SU-DHL-6 (cell line): ENCODE results near the gene AP5B1.

Source experiments
- H2AFZ ChIP-seq: fragments of 200-600 bp; sonication (generic); 2 replicates; pipeline ENCODE4 v1.6.1; 2014; ENCODE audit warnings: low read depth, mild to moderate bottlenecking, moderate library complexity, mixed read lengths, antibody characterized with exemption, low read length; ENCODE audit not compliant: severe bottlenecking
- H3F3A ChIP-seq: fragments of 200-600 bp; shearing (Covaris generic); 2 replicates; pipeline ENCODE4 v1.6.0; 2016; ENCODE audit warnings: antibody characterized with exemption, mild to moderate bottlenecking; ENCODE audit not compliant: insufficient read depth
- H3K27ac ChIP-seq: fragments of 200-600 bp; sonication (generic); 2 replicates; pipeline ENCODE4 v1.5.1; 2016; ENCODE audit warnings: low read depth, mild to moderate bottlenecking, low read length, moderate library complexity, mixed read lengths
- H3K27me3 ChIP-seq: fragments of 200-600 bp; sonication (generic), shearing (Covaris generic); 2 replicates; pipeline ENCODE4 v1.6.0; 2014; ENCODE audit warnings: mild to moderate bottlenecking, low read length
- H3K36me3 ChIP-seq: fragments of 200-600 bp; sonication (generic); 2 replicates; pipeline ENCODE4 v1.6.1; 2014; ENCODE audit warnings: mild to moderate bottlenecking, low read length, mixed read lengths
- H3K4me2 ChIP-seq: fragments of 300-600, 200-600 bp; shearing (Covaris generic), sonication (generic); 2 replicates; pipeline ENCODE4 v1.6.0; 2014; ENCODE audit warnings: low read length, low read depth, mild to moderate bottlenecking; ENCODE audit not compliant: poor library complexity, severe bottlenecking
- H3K4me3 ChIP-seq: fragments of 200-600 bp; sonication (generic); 2 replicates; pipeline ENCODE4 v1.5.1; 2014; ENCODE audit warnings: antibody characterized with exemption, low read length, mild to moderate bottlenecking, mixed read lengths; ENCODE audit not compliant: insufficient read depth, poor library complexity, severe bottlenecking
- H3K79me2 ChIP-seq: fragments of 200-600 bp; sonication (generic); 2 replicates; pipeline ENCODE4 v1.6.1; 2014; ENCODE audit warnings: mild to moderate bottlenecking, low read length, moderate library complexity; ENCODE audit not compliant: insufficient read depth
- H3K9ac ChIP-seq: fragments of 200-600 bp; sonication (generic); 2 replicates; pipeline ENCODE4 v1.7.0; 2014; ENCODE audit warnings: mild to moderate bottlenecking, low read length
- H3K9me2 ChIP-seq: fragments of 200-600 bp; sonication (generic); replicated peaks from 2 replicates; pipeline ENCODE4 v1.6.1; 2014; ENCODE audit warnings: low read length; ENCODE audit not compliant: insufficient read depth
- H3K9me3 ChIP-seq: fragments of 200-600 bp; sonication (generic); 2 replicates; pipeline ENCODE4 v1.6.1; 2014; ENCODE audit warnings: low read length, mixed read lengths; ENCODE audit not compliant: insufficient read depth
- H4K20me1 ChIP-seq: fragments of 200-600 bp; sonication (generic); 2 replicates; pipeline ENCODE4 v1.6.1; 2014; ENCODE audit warnings: low read depth, mild to moderate bottlenecking, antibody characterized with exemption, low read length, moderate library complexity, mixed read lengths
- EZH2phosphoT487 ChIP-seq: fragments of 200-600 bp; sonication (generic), shearing (Covaris generic); conservative IDR thresholded peaks from 2 replicates; pipeline ENCODE4 v1.6.1; 2018; ENCODE audit warnings: mild to moderate bottlenecking, antibody characterized with exemption, low read length, moderate library complexity, mixed read lengths
- TF ChIP-seq, protein P1 (sequence below): fragments of 200-600 bp; sonication (generic); IDR thresholded peaks from one replicate; pipeline ENCODE4 v1.5.1; 2017; ENCODE audit warnings: antibody characterized with exemption, mild to moderate bottlenecking, low read length, moderate library complexity; ENCODE audit not compliant: insufficient read depth, poor library complexity, severe bottlenecking

Gene AP5B1

DNA sequence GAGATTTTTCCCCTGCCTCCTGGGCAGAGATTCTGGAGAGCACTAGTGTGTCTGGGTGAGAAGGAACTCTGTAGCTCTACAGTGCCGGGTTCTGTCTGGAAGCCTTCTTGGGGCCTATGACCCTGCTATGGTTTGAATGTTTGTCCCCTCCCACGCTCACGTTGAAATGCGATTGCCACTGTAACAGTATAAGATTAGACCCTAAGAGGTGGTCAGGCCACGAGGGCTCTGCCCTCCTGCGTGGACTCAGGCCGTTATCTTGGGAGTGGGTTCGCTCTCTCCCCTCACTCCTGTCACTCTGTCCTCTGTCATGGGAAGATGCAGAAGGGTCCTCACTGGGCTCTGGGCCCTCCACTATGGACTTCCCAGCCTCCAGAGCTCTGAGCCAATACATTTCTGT is 3.5 kb downstream of the AP5B1 start:
- Histone ChIP-seq H3K79me2 (peaks cover 8% of the 10 kb centered on the region; the same call in 1 of the 2 replicates), H3K9me3 (no peaks in the 10 kb centered on the region), H2AFZ (no peak overlapping the region), H3K4me3 (no peak overlapping the region), H4K20me1 (no peaks in the 10 kb centered on the region), H3K9ac (no peak overlapping the region), H3K9me2 (no peaks in the 10 kb centered on the region), H3F3A (0 out of 2 replicates have a peak, but pooled peaks cover 5% of the 10 kb centered on the region), H3K27ac (no peak overlapping the region), H3K4me2 (no peak overlapping the region), H3K36me3 (no peaks in the 10 kb centered on the region), H3K27me3 (no peaks in the 10 kb centered on the region)
- TF ChIP-seq, protein P1, sequence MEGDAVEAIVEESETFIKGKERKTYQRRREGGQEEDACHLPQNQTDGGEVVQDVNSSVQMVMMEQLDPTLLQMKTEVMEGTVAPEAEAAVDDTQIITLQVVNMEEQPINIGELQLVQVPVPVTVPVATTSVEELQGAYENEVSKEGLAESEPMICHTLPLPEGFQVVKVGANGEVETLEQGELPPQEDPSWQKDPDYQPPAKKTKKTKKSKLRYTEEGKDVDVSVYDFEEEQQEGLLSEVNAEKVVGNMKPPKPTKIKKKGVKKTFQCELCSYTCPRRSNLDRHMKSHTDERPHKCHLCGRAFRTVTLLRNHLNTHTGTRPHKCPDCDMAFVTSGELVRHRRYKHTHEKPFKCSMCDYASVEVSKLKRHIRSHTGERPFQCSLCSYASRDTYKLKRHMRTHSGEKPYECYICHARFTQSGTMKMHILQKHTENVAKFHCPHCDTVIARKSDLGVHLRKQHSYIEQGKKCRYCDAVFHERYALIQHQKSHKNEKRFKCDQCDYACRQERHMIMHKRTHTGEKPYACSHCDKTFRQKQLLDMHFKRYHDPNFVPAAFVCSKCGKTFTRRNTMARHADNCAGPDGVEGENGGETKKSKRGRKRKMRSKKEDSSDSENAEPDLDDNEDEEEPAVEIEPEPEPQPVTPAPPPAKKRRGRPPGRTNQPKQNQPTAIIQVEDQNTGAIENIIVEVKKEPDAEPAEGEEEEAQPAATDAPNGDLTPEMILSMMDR, result no peak
- TF ChIP-seq EZH2phosphoT487, result no peak

DNA sequence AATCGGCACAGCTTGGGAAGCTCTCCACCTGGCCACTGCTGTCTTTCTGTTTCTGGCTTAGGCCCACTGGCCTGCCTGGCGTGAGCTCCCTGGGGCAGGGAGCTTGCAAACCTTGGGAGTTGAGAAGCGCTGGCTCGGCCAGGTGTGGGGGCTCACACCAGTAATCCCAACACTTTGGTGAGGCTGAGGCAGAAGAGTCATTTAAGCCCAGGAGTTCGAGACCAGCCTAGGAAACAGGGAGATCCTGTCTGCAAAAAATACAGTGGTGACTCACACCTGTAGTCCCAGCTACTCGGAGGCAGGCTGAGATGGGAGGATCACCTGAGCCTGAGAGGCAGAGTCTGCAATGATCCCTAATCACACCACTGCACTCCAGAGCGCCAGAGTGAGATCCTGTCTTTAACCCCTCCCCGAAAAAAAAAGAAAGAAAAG is 4.0 kb downstream of the AP5B1 start:
- Histone ChIP-seq H3K4me3 (no peak overlapping the region), H3K9me3 (no peaks in the 10 kb centered on the region), H4K20me1 (no peaks in the 10 kb centered on the region), H3K36me3 (no peaks in the 10 kb centered on the region), H3K9me2 (no peaks in the 10 kb centered on the region), H3F3A (0 out of 2 replicates have a peak, but pooled peaks cover 5% of the 10 kb centered on the region), H3K9ac (no peak overlapping the region), H3K4me2 (no peak overlapping the region), H2AFZ (no peak overlapping the region), H3K79me2 (peaks cover 8% of the 10 kb centered on the region; the same call in 1 of the 2 replicates), H3K27ac (no peak overlapping the region), H3K27me3 (no peaks in the 10 kb centered on the region)
- no peak for TF ChIP-seq EZH2phosphoT487
- TF ChIP-seq, protein P1, result no peak

DNA sequence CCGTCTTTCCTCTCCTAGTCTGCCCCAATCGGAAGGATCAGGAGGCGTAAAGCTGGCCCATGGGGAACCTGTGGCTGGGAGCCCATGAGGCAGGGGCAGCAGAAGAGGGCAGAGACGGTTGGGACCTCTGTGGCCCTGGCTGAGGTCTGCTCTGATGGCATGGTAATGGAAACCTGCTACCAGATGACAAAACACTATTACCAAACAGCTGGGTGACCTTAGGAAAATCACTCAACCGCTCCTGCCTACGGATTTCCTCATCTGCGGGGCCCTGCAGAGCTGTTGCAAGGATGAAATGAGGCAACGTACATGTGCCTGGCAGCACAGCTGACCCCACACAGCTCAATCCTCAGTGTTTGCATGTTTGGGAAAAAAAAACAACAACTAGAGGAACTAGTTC is 4.6 kb downstream of the AP5B1 start:
- H3K9ac ChIP-seq, result no peak overlapping the region
- TF ChIP-seq EZH2phosphoT487, result no peak
- TF ChIP-seq, protein P1, result no peak
- H3K27me3 ChIP-seq, result no peaks in the 10 kb centered on the region
- no peak overlapping the region for H3K27ac ChIP-seq
- H4K20me1 ChIP-seq, result no peaks in the 10 kb centered on the region
- no peak overlapping the region for H3K4me3 ChIP-seq
- no peaks in the 10 kb centered on the region for H3K9me3 ChIP-seq
- 0 out of 2 replicates have a peak, but pooled peaks cover 5% of the 10 kb centered on the region for H3F3A ChIP-seq
- peaks cover 8% of the 10 kb centered on the region; the same call in 1 of the 2 replicates for H3K79me2 ChIP-seq
- no peaks in the 10 kb centered on the region for H3K9me2 ChIP-seq
- H3K4me2 ChIP-seq, result no peak overlapping the region
- H2AFZ ChIP-seq, result no peak overlapping the region
- no peaks in the 10 kb centered on the region for H3K36me3 ChIP-seq
